NCI-H128 (cell line): Measurements from ENCODE around the gene NDUFAF8.

Experiments used
- DNase-seq: peaks from one replicate; lab custom pipeline; 2025; ENCODE audit not compliant: unreplicated experiment; lab: John Stamatoyannopoulos, UW

The NDUFAF8 gene

DNA sequence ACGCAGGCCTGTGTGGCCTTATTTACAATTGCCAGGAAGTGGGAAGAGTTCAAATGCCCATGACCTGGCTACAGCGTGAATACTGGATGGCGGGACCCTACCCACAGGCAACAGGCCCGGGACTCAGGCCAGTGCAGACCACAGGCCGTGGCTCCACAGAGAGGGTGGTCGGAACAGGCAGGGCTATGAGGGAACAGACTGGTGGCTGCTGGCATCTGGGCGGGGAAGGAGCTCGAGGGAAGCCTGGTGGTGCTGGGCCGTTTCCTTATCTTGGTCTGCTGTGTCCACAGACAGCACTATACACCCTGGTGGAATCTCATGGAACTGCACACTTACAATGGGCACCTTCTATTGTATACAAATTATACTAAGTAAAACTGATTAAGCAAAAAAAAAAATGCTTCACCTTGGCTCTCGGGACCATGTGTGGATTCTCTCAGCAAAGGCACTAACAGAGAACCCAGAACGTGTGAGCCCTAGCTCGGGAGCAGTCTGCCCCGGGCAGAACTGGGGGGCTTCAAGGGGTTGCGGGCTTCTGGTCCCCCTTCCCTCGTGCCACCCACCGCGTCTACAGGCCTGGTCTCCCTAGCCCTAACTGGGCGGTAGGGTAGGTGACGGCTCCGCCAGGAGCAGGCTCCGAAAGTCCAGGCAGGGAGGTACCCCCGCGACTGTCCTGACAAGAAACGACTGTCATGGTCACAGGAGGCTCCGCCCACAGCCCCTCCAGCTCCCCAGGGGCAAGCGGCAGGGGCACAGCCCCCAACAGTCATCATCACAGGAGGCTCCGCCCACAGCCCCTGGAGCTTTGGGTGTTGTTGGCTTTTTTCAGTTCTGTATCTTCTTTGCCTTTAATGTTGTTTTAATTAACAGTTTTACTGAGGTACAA is 38.2 kb upstream of the NDUFAF8 start:
- no peak for DNase-seq

DNA sequence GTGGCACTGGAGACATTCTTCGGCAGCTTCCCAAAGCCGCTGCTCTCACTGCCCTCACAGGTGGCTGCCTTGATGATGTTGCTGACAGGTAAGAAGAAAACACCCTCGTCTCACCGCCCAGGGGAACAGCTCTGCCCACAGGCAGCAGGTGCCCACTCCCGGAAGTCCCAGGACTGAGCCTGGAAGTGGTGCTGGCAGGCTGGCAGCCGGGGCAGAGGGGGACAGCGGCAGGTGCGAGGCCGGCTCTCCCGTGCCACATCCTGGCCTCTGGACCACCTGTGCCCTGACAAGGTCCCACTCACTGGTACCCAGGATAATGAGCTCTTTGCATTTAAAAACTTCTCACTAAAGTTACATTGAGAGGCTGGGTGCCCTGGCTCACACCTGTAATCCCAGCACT is 36.8 kb upstream of the NDUFAF8 start:
- no peak for DNase-seq

DNA sequence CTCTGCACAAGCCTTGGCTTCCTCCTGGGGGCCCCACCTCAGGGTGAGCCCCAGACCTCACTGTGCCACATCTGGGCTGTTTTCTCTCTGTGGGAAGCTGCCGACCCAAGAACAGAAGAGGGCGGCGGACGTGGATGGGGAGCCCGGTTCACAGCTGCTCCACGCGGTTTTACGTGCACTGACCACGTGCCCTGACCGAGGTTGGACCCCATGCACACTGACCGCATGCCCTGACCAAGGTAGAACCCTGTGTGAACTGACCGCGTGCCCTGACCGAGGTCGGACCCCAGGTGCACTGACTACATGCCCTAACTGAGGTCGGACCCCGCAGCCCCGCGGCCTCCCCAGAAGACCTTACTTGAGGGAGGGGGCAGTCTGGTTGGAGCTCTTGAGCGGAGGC is 36.0 kb upstream of the NDUFAF8 start:
- no peak for DNase-seq

DNA sequence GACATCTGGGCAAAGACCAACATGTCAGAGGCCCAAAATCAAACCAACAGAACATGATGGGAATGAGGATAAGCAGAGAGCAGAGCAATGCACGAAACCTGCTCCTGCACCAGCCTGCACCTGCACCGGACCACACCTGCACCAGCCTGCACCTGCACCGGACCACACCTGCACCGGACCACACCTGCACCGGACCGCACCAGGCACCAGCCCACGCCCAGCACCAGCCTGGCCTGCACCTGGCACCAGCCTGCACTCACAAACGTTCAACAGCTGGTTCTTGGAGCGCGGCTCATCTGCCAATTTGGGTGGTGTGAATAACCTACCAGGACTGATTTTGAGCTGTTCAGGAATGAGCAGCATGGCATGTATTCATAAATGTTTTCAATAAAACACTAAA is 34.5 kb upstream of the NDUFAF8 start:
- DNase-seq: no peak

DNA sequence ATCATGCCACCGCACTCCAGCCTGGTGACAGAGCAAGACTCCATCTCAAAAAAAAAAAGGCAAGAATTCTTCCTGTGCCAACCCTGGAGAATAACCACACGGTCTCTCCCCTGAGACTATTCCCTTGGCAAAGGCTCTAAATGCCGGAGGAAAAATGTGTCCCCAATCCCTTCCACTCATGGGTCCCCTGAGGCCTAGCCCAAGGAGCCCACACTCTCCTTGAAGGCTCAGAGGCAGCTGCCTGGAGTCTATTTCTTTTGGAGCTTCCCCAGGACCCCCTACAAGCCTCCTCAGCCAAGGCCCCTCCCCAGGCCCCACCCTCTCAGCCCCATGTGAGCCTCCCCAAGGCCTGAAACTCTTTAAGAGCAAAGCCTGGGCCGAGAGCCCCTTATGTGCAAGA is 33.0 kb upstream of the NDUFAF8 start:
- DNase-seq: no peak

DNA sequence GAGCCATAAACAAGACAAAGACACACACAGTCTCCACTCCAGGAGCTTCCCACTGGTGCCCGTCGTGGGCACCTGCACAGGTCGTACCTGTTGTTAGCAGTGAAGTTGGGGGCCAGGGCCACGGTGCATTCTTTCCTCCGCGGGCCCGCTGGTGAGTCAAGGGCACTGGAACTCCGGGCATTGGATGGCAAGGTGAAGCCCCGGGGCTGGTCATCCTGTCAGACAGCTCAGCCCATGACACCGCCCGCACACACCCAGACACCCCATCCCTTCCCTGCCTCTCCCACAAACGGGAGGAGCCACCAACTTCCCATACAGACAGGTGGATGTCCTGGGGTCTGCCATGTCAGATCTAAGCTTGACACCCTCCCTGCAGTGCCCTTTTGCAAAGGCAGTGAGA is 32.5 kb upstream of the NDUFAF8 start:
- no peak for DNase-seq

DNA sequence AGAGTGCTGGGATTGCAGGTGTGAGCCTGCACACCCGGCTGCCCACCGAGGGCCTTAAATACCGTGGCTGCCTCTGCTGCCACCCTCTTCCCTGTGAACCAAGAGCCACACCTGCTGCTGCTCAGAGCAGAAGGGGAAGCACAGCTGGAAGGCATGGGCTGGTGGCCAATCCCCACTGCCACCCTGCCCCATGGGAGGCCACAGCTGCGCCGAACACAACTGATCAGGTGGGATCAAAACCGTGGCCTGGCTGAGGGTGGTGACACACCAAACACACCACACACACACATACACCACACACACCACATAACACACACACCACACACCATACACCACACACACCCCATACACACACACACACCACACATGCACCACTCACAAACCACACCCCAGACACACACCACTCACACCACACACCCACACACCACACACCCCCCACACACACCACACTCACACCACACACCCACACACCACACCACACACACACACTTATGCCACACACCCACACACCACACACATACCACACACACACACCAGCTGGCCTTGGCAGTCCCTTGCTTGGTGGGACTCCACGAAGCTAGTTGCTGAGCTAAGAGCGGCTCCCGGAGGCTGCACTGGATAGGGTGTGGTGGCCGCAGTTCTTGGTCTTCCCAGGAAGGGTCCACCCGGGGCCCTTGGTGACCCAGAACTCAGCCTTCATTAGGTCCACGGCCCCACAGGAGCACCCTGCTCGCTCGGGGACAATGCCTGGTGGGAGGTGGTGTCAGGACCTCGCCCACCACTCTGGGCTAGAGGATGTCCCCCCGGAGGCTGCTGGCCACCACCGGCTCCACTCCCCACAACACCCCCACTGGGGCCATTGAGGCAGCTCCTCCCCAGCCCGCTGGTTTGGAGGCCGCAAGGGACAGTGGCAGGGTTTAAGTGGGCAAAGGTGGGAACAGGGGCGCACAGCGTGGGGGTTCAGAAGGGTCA is 31.2 kb upstream of the NDUFAF8 start:
- no peak for DNase-seq

DNA sequence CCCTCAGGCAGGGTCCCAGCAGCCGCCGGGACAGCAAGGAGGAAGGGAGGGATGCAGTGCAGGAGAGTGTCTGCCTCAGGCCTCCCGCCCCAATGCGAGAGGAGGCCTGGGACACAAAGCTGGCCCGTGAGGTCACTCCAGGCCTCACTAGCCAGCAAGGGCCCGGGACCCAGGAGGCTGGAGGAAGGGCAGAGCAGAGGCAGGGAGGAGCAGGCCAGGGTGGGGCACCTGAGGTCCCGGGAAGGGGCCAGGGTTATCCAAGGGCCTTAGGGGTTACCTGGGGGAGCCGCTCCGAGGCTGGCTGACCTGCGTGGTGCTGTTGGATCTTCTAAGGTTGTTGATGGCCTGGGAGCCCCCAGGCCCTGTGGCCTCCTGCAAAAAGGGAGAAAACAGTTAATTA is 30.5 kb upstream of the NDUFAF8 start:
- no peak for DNase-seq

DNA sequence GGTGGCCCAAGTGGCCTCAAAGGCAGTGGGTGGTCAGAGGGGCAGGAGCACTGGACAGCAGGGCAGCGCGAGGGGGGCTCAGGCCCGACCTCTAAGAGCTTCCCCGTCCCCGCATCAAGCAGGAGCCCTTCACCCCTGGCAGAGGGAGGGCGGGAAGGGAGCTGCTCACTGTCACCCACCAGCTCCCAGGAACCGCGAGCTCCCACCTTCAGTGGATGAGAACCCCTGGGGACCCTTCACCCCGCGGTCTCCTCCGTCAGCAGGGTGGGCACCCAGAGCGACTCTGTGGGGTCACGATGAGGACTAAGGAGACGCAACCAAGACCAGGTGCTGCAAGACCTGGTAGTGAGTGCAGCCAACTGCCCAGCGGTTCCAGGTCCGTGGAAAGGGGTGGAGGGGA is 30.0 kb upstream of the NDUFAF8 start:
- no peak for DNase-seq

DNA sequence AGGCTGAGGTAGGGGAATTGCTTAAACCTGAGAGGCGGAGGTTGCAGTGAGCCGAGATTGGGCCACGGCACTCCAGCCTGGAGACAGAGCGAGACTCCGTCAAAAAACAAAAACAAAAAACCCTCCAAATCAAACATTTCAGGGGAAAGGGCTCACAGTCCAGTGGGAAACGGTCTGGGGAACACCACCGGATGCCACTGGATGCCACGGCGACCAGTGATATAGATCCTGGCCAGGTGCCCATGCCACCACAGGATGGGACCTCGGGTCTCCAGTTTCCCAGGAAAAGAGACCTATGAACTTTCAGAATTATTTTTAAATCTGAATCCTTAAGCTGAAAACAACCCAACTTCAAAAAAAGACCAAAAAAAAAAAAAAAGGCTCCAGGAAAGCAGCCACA is 28.7 kb upstream of the NDUFAF8 start:
- no peak for DNase-seq

DNA sequence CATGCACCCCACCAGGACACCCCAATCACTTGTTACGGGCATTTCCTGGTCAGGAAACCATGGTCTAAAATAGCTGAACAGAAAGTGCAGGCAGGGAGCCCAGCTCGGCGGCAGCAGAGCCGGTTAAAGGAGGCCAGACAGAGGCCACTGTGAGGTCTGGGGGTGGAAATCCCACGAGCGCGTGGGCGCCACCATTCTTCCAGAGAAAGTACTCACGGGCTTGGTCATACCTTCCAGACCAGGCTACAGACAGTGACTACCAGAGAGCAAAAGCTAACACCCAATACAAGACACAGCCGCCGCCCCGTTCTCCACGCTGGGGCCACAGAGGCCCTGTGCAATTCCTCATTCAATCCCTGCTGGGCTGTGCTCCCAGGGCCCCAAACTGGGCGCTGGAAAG is 28.2 kb upstream of the NDUFAF8 start:
- no peak for DNase-seq

DNA sequence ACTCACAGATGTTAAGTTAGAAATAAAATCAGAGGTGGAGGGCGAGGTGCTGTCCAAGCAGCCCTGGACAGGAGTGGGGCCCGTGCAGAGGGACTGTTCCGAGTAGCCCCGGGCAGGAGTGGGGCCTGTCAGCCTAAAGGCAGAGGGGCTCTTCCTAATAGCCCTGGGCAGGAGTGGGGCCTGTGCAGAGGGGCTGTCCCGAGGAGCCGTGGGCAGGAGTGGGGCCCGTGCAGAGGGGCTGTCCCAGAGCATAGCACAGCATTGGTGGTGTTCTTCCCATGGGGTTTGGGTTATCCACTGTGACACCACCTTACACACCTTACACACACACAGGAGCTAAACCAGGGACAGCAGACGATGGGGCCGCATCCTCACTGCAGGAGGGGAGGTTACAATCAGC is 26.8 kb upstream of the NDUFAF8 start:
- DNase-seq: no peak

DNA sequence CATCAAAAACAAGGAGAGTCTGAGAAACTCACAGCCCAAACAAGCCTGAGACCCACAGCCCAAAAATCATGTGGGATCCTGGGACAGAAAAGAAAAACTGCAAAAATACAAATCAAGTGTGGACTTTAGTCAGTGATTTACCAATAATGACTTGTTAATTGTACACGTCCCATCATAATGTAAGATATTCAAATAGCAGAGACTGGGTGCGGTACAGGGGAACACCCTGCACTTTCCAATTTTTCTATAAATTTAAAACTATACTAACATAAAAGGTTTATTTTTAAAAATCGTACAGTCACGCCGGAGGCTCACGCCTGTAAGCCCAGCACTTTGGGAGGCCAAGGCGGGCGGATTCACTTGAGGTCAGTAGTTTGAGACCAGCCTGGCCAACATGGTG is 25.1 kb upstream of the NDUFAF8 start:
- no peak for DNase-seq

DNA sequence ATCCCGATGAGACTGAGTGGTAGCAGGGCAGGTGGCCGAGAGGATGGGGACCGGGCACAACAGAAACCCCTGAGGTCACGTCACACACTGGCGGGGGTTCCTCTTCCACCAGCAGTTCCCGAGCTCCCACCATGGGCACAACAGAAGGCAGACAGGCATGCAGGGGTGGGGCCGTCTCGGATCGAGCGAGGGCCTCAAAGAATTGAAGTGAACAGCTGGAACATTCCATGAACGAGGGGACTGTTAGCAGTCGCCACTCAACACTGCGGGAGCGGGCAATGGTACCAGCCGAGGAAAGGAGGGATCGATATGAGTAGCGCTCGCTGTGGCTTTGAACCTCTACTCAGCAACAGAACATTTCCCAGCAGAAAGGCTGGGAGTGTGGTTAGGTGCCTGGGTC is 21.6 kb upstream of the NDUFAF8 start:
- no peak for DNase-seq

DNA sequence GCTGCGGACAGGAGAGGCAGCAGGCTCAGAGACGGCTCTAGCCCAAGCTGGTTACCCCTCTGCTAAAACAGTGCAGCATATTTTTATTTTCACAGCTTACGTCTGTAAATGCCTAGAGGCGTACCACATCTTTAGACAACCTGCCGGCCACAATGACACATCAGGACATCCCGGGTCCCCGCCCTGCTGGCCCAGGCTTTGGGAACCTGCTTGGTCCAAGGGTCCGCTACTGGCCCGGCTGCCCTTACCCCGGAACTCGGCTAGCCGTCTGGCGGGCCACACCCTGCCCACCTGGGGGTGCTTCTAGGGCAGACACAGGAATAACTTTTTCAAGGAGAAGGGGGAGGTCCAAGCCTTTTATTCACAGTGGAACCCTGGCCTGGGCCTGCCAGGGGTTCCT is 20.7 kb upstream of the NDUFAF8 start:
- no peak for DNase-seq

DNA sequence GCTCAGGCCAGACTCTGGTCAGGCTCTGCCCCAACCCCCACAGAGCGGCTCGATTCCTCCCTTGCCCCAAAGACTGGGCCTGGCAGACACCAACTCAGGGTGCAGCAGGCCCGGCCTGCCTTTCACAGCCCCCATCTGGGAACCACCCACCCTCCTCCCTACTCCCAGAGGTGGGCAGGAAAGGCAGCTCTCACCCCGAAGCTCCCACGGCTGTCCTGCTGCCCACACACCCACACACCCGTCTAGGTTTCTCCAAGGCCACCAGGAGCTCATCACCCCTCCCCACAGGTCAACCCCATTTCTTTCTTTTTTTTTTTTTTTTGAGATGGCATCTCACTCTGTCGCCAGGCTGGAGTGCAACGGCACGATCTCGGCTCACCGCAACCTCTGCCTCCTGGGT is 20.1 kb upstream of the NDUFAF8 start:
- no peak for DNase-seq

DNA sequence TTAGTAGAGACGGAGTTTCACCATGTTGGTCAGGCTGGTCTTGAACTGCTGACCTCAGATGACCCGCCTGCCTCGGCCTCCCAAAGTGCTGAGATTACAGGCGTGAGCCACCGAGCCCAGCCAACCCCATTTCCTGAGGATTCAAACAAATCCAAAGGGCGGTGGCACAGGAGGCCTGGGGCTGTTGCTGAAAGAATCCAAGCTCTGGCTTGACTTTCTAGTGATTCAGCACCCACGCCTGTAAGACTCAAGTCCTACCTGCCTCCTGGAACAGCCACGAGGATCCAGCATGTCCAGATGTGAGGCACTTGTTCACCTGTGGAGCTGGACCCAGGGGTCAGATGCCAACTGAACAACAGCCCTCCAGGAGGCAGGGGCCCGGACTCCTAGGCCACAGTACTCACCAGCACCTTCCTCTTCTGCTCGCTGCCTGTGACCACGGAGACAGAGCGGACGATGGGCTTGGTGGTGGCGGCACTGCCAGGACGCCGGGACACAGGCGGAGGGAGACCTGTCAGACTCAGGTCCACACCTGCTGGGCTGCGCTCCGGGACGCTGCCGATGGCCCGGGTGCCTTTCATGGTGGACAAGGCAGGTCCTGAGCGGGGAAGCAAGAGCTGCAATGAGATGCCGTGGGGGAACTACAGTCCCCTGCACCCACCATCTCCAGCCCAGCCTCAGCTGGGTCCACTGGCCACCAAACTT is 19.5 kb upstream of the NDUFAF8 start:
- no peak for DNase-seq

DNA sequence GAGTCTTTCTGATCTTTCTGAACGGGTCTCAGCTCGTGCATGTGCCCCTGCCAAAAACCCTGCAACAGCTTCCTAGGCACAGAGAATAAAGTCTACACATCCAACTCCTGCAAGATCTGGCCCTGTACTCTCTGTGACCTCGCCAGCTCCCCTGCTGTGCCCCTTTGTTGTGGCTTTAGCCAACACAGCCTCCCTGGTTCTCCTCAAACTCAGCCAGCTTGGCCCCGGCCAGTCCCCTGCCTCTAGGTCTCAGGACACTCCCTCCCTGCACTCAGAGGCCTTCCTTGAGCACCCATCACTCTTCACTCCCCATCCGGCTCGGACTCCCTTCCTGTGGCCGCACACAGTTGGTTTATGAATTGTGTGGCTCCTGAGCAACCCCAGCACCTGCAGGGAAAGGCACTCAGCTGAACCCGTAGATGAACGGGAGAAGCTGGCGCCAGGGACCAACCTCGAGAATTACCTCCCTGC is 17.7 kb upstream of the NDUFAF8 start:
- DNase-seq: no peak

DNA sequence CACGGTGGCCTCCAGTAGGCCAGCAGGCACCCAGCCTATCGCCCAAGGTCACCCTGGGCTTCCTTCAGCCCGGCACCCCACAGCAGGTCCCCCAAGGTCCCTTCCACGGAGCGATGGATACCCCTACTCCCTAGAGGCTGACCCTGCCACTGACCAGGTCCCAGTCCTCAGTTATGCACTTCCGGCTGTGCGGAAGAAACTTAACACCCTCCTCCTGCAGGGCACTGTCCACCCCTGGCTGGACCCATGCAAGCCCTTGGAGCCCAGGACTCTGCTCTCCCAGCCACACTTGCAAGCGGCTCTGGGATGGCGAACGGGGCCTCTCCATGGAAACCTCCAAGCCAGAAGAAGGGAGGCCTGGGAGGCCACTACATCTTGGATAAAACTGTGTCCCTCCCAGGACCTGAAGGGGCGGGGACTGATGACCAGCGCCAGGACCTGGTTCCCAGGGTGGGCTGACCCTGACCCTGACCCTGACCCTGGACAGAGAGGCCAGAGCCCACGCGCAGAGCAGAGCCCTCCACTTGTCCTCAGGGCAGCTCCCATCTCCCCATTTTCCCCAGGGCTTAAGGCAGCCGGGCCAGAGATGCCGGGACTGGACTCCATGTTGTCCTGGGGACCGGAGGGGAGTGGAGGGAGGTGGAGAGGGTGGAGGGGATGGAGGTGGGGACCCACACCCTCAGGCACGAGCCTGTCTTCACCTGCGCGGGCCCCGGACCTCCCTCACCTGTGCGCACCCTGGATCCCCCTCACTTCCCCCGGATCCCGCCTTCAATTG is 17.1 kb upstream of the NDUFAF8 start:
- no peak for DNase-seq

DNA sequence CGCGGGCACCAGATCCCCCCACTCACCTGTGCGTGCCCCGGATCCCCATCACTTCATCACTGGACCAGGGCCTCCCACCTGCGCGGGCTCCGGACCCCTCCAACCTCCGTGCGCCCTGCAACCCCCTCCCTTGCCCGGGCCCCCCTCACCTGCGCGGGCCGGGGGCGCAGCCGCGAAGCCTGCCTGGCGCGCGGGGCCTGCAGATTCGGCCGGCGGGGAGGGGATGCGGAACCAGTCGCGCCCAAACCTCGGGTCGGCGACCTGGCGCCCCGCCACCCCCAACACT is 16.6 kb upstream of the NDUFAF8 start:
- DNase-seq: no peak
